ENCODE measurements around the gene HPS1.
A peak's percentile ranks its signal among the peaks of the same experiment; 100 is the strongest.

Gene HPS1

DNA sequence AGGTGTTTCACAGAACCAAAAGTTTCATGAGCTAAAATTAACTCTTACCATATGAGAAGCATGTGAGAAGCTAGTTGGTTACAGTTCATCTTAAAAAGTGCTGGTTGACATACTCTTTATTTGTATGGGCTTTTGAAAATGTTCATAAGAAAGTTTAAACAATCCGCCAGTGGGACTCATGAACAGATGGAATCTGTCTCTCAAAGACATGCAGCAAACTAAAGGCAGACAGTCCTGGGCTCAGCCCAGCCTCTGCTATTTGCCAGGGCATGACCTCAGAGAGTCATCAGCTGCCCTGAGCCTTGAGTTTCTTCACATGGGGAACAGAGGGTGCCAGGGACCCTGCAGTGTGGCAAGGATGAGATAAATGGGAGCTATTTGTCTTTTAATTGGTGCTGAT is 35.0 kb downstream of the HPS1 start:
- DNase-seq (ENCODE audit: low spot score): no peak

DNA sequence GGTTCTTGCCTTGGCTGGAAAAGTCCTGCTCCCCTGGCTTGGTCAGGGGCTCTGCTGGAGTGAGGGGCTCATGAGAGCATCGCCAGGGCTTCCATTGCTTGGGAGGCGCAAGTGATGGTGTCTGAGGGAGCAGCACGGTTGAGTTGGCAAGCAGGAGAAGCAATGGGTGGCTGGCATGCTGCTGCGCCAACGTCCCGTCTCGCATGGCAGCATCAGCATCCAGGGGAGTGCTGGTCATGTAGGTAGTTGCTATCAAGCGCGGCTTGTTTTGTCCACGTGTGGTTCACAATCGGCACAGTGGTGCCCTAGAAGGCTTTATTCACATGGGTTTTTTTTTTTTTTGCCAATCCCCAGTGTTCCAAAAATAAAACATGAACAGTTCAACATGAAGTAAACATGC is 35.6 kb downstream of the HPS1 start:
- DNase-seq (ENCODE audit: low spot score): no peak

DNA sequence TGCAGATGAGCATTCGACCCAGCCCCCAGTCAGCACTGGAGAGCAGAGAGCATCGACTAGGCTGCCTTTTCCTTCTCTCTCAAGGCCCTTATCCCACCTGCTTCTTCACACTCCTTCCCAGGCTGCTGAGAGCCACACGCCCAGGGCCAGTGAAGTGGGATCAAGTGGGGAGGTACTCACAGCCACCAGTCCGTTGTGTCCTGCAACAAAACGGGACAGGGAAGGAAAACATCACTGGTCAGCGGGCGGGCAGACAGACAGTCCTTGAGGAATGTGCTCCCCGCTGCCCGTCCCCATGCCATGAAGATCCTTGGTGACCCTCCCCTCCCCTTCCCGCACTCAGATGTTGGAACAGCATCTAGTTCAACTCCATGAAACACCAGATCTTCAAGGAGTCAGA is 36.0 kb downstream of the HPS1 start:
- no peak for DNase-seq (ENCODE audit: low spot score)

DNA sequence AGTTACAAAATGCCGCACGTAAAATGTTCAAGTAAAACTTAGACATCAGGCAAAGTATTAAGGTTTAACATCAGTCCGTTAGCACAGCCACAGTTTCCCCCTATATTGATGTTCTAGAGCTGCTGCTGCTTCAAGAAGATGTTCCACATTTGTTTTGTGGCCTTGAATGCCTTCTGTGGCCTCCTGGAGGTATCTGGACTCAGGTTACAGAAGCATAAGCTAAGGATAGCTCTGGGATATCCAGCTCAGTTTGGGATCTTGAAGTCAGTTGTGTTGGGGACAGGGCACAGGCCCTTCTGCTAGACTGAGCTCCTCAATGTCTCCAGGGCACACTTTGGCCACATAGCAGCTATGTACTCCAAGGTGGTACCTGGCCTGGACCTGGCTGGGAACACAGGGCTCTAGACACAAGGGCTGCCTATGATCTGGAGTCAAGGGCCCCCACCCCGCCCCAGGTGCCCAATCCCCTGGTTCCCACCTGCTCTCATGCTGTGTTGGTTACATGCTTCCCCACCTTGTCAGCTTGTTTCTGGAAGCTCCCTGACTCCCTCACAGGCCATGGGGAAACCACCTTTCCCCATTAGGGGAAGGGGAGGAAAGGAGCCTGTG is 36.5 kb downstream of the HPS1 start:
- DNase-seq (ENCODE audit: low spot score): no peak

DNA sequence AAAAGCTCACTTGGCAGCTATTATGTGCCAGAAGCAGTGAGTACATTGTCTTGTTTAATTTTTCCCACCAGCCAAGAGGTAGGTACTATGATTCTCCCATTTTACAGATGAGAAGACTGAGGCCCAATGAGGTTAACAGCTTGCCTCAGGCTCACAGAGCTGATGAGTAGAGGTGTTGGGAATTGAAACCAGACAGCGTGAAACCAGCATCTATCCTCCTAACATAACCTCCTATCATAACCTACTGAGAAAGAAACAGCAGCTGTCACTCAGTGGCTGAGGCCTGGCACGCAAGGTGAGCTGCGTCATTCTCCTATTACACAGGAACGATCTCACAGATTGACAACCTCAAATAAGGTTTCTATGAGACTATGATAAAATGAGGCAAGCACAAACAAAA is 37.9 kb downstream of the HPS1 start:
- no peak for DNase-seq (ENCODE audit: low spot score)

- no peak for DNase-seq (ENCODE audit: low spot score)
Observed at GRCh38 chr10:98407744-98408241, 38.9 kb downstream of the HPS1 start.

- DNase-seq (ENCODE audit: low spot score): no peak
Observed at GRCh38 chr10:98407017-98407743, 39.6 kb downstream of the HPS1 start.

GRCh38 chr10:98405422-98405821 is 41.3 kb downstream of the HPS1 start:
- no peak for DNase-seq (ENCODE audit: low spot score)

DNA sequence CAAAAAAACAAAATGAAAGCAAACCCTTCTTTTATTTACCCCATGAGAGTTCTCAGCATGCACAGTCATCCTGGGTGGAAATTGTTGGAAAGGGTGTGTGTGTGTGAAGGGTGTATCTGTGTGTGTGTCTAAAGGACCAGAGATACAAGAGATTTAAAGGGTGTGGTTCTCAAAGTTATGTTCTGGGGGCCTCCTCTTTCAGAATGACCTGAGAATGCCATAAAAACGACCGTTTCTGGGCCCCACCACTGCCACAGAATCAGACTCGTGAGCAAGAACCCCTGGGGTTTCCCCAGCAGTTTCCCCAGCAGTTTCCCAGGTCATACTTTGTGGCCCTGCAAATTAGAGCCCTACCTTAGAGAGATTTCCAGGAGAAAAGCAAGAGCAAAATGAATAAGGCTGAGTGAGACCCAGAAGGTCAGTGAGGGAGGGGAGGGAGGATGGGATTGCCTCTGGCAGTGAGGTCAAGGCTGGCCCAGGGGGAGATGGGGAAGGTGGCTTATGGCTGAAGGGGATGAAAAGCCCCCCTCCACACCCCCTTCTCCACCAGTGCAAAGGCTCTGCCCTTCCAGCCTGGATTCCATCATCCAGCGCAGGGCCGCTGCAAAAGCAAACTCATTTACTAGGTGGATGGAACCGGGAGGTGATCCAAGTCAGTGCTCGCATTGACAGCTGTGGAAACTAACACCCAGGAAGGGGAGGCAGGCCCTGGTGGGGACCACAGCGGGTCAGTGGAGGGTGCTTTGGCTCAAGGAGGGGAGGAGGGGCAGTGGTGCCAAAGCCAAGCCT is 42.0 kb downstream of the HPS1 start:
- DNase-seq (ENCODE audit: low spot score): peak; percentile 85

DNA sequence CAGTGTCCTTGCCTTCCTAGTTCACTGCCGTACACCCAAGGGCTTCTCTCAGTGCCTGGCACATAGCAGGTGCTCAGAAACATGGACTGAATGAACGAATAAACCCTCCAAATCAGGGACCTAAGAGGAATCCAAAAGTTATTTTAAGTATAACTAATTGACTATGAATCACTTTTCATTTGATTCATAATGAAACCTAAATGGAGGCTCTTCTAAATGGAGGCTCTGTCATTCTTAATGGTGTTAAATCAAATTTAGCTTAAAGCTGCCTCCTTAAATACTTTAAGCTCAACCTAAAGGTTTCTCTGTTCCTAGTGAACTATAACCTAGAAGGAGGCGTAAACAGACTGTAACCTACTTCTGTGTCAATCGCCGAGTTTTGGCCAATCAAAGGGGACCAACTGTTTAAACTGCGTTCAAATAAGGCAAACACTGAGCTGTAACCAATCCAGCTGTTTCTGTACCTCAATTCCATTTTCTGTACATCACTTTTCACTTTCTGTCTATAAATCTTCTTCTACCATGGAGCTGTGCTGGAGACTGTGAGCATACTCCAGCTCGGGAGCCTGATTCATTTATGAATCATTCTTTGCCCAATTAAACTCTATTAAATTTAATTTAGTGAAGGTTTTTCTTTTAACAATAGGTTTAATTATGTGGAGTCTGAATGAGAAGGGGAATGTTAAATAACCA is 42.8 kb downstream of the HPS1 start:
- peak; percentile 48 for DNase-seq (ENCODE audit: low spot score)

DNA sequence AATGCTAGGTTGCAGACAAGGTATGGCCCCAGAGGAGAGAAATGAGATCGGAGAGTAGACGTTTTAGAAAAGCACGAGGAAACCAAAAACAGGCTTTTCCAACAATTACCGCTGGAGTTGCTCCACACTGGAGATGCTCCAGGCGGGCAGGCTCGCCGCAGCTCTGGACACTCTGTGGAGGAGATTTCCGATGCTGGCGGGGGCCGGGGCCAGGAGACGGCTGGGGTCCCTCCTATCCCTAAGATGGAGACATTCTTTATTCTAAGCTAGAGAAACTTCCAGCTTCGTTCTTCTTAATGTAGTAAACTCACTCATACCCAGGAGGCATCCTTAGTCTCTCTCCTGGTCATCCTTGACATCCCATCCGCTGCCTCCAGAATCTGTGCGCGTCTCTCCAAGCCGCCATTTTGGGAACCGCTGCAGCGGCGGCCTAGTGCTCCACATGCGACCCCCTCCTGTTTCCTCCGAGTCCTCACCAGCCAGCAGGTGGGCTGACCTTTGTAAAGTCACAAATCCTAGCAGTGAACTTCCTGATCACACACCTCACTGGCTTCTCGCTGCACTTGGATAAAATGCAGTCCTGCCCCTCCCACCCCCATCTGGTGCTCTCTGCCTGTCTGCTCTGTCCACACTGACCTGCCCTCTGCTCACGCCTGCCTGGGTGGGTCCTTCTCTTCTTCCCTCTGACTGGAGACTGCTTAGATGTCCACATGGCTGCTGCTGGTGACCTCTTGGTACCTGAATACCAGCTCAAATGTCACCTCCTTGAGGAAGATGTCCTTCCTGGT is 43.6 kb downstream of the HPS1 start:
- DNase-seq (ENCODE audit: low spot score): no peak

DNA sequence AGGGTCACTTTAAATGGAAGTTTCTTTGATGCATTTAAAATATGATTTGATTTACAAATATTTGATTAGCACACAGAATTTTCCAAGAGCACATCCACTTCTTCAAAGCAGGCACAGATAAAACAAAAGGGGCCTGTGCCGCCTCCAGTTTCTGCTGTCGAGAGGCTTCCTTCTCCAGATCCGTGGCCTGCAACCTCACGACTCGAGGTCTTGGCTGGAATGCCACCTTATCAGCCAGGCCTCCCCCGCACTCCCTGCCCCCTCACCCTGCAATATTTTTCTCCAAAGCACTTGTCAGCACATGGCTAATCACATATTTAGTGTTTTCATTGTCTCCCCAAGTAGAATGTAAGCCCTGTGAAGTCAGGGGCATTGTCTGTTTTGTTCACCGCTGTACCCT is 44.3 kb downstream of the HPS1 start:
- DNase-seq (ENCODE audit: low spot score): no peak

DNA sequence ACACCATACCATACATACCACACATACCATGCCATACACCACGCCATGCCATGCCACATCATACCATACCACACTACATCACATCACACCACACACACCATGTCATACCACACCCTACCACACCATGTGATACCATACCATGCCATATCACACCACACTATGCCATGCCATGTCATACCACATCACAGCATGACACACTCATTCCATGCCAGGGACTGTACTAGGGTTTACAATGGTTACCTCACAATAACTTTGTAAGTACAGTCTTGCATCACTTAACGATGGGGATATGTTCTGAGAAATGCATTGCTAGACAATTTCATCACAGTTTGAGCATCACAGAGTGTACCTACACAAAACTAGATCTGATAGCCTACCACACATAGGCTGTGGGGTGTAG is 46.3 kb downstream of the HPS1 start:
- no peak for DNase-seq (ENCODE audit: low spot score)

GRCh38 chr10:98399784-98400183 is 47.0 kb downstream of the HPS1 start:
- no peak for DNase-seq (ENCODE audit: low spot score)

DNA sequence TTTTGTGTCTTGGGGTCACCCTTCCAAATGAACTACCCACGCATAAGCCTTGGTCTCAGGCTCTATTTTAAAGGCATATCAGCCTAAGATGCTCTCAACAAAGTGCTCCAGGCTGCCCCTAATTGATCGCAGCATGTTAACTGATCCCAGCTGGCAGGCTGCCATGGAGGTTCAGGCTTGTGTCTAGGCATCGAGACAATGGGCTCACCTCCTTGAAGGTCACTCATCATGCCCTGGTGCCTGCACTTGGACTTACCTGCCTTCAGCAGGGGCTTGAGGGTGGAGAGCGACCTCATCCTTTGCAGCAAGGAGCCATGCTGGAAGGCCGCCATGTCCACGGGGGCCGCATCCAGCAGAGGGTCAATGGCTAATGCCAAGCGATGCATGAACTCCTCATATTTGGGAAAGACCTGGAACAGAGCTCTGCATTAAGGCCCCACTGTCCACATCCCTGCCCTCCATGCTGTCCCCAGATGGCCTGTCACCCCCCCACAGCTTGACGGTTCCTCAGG is 49.6 kb downstream of the HPS1 start:
- DNase-seq (ENCODE audit: low spot score): no peak

DNA sequence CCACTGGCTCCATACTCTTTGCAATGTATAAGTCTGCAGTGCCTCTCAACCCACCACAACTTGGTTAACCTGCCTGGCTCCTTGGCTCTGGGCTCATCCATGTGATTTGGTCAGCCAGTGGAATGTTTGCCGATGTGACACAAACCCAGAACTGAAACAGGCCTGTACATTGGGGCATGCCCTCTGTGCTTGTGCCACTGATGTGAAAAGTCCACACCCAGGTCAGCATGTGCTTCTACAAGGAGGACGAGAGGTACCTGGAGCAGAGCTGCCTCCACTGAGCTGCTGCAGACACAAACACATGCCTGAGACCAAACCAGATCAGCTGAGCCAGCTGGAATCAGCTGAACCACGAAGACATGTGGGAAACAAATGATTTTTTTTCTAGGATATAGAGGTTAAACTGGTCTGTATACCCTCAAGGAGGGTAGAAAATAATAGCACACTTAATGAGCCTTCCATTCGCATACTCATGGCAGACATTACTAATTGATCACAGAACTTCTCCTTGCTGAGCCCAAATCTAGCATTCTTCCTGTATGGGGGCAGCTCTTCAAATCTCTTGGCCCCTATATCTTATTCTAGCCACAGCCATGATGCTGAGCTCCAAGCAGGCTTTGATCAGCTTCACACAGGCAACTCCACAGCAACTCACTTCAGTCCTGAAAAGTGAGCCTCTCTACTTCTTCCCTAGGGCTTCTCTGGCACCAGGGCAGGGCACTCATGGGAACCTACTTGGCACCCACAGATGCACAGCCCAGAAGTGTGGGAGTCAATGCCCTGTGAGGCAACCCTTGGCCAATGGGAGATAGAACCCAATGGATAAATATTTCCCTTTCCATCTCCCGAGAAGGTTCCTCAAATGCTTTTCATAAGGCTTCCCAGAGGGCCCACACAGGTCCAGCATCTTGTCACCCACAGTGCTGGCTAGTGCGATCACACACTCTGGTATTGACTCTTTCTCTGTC is 50.4 kb downstream of the HPS1 start:
- no peak for DNase-seq (ENCODE audit: low spot score)

DNA sequence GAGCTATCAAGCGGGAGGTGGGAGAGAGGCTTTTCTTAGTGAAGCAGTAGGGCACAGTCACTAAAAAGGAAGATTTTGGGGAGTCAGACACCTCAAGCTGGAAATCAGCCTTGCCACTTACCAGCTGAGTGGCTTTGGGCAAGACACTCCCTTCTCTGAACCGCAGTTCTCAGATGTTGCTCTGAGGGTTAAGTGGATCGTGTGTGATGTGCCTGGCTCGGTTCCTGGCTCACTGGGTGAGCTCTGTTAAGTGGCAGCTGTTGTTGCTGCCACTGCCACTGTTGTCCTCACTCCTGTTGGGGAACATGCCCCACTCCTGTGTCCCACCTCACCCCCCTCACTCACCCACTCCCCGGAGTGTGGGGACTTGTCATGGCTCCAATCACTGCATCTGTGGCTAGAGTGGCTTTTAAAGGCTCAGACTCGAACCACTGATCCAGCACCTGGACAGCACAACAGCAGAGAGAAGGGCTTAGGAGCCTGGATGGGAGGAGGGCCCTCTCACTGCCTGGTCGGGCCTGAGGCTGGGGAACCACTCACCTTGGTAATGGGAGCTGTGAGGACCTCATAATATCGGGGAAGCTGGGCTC is 51.8 kb downstream of the HPS1 start:
- no peak for DNase-seq (ENCODE audit: low spot score)

- DNase-seq (ENCODE audit: low spot score): no peak
Observed at GRCh38 chr10:98391578-98391991, 55.1 kb downstream of the HPS1 start.

DNA sequence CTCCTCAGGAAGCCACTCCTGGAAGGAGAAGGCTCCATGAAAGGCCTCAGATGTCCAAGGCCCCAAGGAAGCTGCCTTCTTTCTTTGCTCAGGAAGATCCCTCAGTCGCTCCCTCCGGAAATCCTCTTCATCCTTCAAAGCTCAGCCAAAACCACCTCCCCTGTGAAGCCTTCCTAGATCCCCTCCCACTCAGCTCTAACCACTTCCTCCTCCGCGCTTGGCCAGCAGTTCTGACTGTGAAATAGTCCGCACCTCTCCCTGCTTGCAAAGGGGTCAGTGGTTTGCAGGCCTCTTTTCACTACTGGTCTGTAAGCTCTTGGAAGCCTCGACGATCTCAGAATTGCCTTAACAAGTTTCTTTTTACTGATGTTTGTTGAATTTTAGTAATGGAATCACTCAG is 55.7 kb downstream of the HPS1 start:
- DNase-seq (ENCODE audit: low spot score): no peak

GRCh38 chr10:98390406-98390805 is 56.3 kb downstream of the HPS1 start:
- no peak for DNase-seq (ENCODE audit: low spot score)

Data from hematopoietic multipotent progenitor cell treated with erythropoietin and hydrocortisone succinate and interleukin-3 and kit ligand, for 15 days (in vitro differentiated cells).